Measurements from ENCODE around the gene CHIT1. TPM values are rescaled to one million over a fixed set of nuclear protein-coding genes. Genes with fewer than 3 reads are reported as not detected.

The CHIT1 gene
- total and polyA plus RNA-seq, 2 of the 8 experiments (the other 6 are each of a cell fraction or from before 2014, with no cell fraction given) = not detected

GRCh38 chr1:203250911-203251310 is 21.4 kb upstream of the CHIT1 start:
- Histone ChIP-seq H3K14ac (ENCODE audit: insufficient read length) (no peak overlapping the region), H3K27me3 (replicated peaks in 1 of 4; ENCODE audit: control insufficient read depth in 3 of 4, extremely low read depth in 1 of 4, insufficient read depth in 3 of 4, low read length in 3 of 4) (no peaks in the 10 kb centered on the region), H3K79me1 (ENCODE audit: low read depth, low read length) (no peaks in the 10 kb centered on the region), H3K4ac (replicated peaks; ENCODE audit: insufficient read length, low read depth, low read length) (no peak overlapping the region), H4K5ac (ENCODE audit: insufficient read length, low read depth, low read length) (no peak overlapping the region), H3K36me3 (ENCODE audit: control insufficient read depth in 2 of 4, insufficient read depth in 4 of 4, low read length in 3 of 4) (no peaks in the 10 kb centered on the region), H3K18ac (ENCODE audit: extremely low read depth, low read length) (no peak overlapping the region), H4K8ac (ENCODE audit: extremely low read depth, insufficient read depth, low read length) (no peak overlapping the region), H2BK120ac (replicated peaks; ENCODE audit: low read depth, low read length) (no peak overlapping the region), H3K9me3 (ENCODE audit: insufficient read depth in 2 of 2, low read depth in 1 of 2, low read length in 1 of 2) (peaks cover 3 to 4% of the 10 kb centered on the region in 2 experiments; a peak in 1 of 4 replicates), H4K91ac (replicated peaks; ENCODE audit: insufficient read length, low read length) (no peak overlapping the region), H2AFZ (ENCODE audit: low read length) (no peak overlapping the region), H3K23me2 (ENCODE audit: low read depth, low read length) (no peaks in the 10 kb centered on the region), H3K56ac (replicated peaks; ENCODE audit: insufficient read length, low read depth, low read length) (no peak overlapping the region), H3K79me2 (ENCODE audit: control insufficient read depth in 1 of 2, insufficient read depth in 2 of 2, low read length in 2 of 2) (no peaks in the 10 kb centered on the region), H3K23ac (ENCODE audit: insufficient read length) (no peak overlapping the region), H2BK15ac (ENCODE audit: low read length) (no peak overlapping the region), H3K4me1 (replicated peaks in 1 of 4; ENCODE audit: control insufficient read depth in 3 of 4, insufficient read depth in 4 of 4, low read length in 3 of 4) (no peaks in the 10 kb centered on the region), H2BK12ac (ENCODE audit: low read depth, low read length) (no peak overlapping the region), H3K4me3 (ENCODE audit: extremely low read depth in 1 of 4, insufficient read depth in 2 of 4, low read depth in 3 of 4, low read length in 4 of 4) (no peak overlapping the region), H2BK20ac (ENCODE audit: low read length) (no peak overlapping the region), H4K20me1 (replicated peaks in 1 of 2; ENCODE audit: control insufficient read depth in 1 of 2, insufficient read depth in 2 of 2, low read length in 2 of 2) (no peaks in the 10 kb centered on the region), H2BK5ac (ENCODE audit: low read depth, low read length) (no peak overlapping the region), H3K27ac (ENCODE audit: low read depth, low read length) (no peak overlapping the region), H3K4me2 (ENCODE audit: insufficient read depth in 1 of 2, low read depth in 2 of 2, low read length in 2 of 2) (no peak overlapping the region), H3K9ac (replicated peaks in 1 of 4; ENCODE audit: extremely low read depth in 1 of 4, low read depth in 3 of 4, low read length in 3 of 4) (no peak overlapping the region), H2AK5ac (ENCODE audit: low read depth, low read length) (no peak overlapping the region)
- 82% methylated on average over 2 of the region's 2 CpGs; no CpG with 5 or more reads in 1 of the 2 experiments for WGBS, 2 experiments (ENCODE audit: extremely low coverage in 1 of 2, insufficient coverage in 1 of 2, insufficient read length in 1 of 2, insufficient replicate concordance in 2 of 2, low coverage in 1 of 2, low lambda C conversion rate in 2 of 2, missing lambda C conversion rate in 1 of 2)
- ChIA-PET POLR2A (ENCODE audit: partially characterized antibody) (interaction anchor here (0.6 kb wide), 1 partner anchor 1386 kb away, joined by 4 read pairs; no protein-coding TSS in a partner anchor), CTCF (ENCODE audit: partially characterized antibody) (interaction anchor here (0.8 to 4.6 kb wide), 4 partner anchors 17 to 133 kb away, joined by 3 to 24 read pairs (median 6); no protein-coding TSS in a partner anchor)
- DNase-seq (ENCODE audit: low read depth in 1 of 2, low spot score in 2 of 2) (no peak), FAIRE-seq (no peak)
- TF ChIP-seq PHF8 (conservative IDR thresholded peaks at IDR 0.05; ENCODE audit: low read depth, low read length) = no peak
- no peak for TF ChIP-seq EGR1 (IDR thresholded peaks at IDR 0.05; ENCODE audit: borderline replicate concordance, low read depth, low read length)
- no peak for TF ChIP-seq SIN3A (conservative IDR thresholded peaks at IDR 0.05 in 1 of 2, IDR thresholded peaks at IDR 0.05 in 1 of 2; ENCODE audit: low read depth in 1 of 2, low read length in 2 of 2)
- TF ChIP-seq CREB1 (IDR thresholded peaks at IDR 0.05) = no peak
- TF ChIP-seq TCF12 (IDR thresholded peaks at IDR 0.05; ENCODE audit: low read depth, low read length) = no peak
- no peak for TF ChIP-seq CBX8 (IDR thresholded peaks at IDR 0.05; ENCODE audit: borderline replicate concordance, low read depth, low read length)
- no peak for TF ChIP-seq USF2 (IDR thresholded peaks at IDR 0.05; ENCODE audit: low read length)
- no peak for TF ChIP-seq TEAD4 (IDR thresholded peaks at IDR 0.05; ENCODE audit: low read depth, low read length)
- no peak for TF ChIP-seq SP2 (IDR thresholded peaks at IDR 0.05; ENCODE audit: low read length)

Data from H1 (cell line).